NCI-H446 treated with DMSO at 0.1 percent for 48 hours (cell line): ENCODE results near the gene ARAP1.
A peak's percentile ranks its signal among the peaks of the same experiment; 100 is the strongest.

Experiments used
- DNase-seq: peaks from one replicate; lab custom pipeline; 2025; lab: John Stamatoyannopoulos, UW

ARAP1 gene

GRCh38 chr11:72779495-72780128 is 27.4 kb upstream of the ARAP1 start:
- DNase-seq = no peak

DNA sequence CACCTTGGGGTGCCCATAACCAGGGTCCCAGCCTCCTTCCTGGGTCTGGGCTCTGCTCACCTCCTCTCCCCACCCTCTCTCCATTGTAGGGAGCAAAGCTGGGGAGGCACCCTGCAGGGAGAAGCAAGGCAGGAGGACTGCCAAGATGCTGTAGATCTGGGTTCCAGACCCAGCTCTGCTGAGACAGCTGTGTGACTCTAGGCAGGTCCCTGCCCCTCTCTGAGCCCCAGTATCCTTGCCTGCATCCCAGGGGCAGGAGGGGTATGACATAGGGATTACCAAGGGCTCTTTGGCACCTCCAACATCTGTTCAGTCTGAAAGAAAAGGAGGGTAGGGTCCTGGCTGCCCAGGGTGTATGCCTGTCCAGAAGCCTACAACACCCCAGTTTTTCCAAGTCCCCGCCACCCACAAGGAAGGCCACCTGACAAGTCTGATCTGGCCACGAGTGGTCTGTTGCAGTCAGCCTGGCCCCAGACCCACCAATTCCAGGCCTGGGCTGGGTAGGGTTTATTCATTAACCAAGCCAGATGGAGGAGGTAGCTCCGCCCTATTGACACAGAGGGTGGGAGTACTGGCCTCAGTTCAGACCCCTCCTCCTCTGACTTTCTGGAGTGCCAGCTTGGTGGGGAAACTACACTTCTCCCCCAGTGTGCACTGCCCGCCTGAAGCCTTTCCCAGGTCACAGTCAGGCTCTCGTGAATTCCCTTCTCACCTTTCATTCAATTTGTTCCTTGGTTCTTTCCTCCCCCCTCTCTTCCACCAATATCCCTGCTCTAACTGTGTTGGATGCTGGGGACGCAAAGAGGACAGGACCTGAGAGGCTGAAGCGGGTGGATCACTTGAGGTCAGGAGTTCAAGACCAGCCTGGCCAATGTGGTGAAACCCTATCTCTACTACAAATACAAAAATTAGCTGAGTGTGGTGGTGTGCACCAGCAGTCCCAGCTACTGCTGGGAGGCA is 26.6 kb upstream of the ARAP1 start:
- no peak for DNase-seq

DNA sequence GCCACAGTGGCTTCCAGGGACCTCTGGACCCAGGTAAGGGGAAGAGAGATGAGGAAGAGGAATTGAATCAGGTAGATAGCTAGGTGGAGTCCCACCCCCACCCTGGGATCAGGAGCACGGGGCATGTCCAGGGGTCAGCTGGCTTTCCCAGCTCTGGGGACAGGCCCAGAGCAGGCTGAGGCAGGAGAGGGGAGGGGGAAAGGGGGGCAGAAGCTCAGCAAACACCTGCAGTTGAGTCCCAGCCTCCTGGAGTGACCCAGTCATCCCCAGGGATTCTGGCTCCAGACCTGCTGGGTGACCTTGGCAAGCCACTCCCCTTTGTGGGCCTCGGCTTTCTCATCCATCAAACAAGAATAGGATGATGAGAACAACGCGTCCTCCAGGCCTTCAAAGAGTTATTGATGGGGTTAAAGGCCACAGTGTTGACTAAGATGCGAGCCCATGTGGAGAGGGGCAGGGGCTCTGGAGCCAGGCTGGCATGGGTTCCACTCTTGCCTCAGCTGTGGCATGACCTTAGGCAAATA is 25.6 kb upstream of the ARAP1 start:
- DNase-seq = no peak

GRCh38 chr11:72776844-72777754 is 24.9 kb upstream of the ARAP1 start:
- no peak for DNase-seq

- DNase-seq = no peak
Measured at GRCh38 chr11:72776117-72776843, 24.1 kb upstream of the ARAP1 start.

- no peak for DNase-seq
Measured at GRCh38 chr11:72775288-72776110, 23.3 kb upstream of the ARAP1 start.

- no peak for DNase-seq
Measured at GRCh38 chr11:72774499-72774898, 22.3 kb upstream of the ARAP1 start.

DNA sequence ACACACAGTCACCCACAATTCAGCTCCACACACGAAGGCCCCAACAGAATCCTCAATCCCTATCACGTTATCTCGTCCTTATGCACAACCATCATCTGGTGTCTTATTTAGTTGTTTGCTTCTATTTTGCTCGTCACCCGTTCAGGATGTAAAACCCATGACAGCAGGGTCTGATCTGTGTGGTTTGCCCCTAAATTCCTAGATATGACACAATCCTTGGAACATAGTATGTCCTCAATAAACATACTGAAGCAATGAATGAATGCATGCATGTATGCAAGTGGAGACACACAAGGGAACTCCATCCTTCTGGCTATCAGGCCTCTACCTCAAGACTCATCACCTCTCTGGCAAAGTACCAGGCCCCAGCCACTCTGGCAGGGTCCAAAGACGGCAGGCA is 21.5 kb upstream of the ARAP1 start:
- DNase-seq = no peak

- peak; percentile 27 for DNase-seq
Measured at GRCh38 chr11:72773291-72773690, 21.1 kb upstream of the ARAP1 start.

- DNase-seq = no peak
Measured at GRCh38 chr11:72772059-72772458, 19.9 kb upstream of the ARAP1 start.

GRCh38 chr11:72771507-72771906 is 19.3 kb upstream of the ARAP1 start:
- DNase-seq = no peak

DNA sequence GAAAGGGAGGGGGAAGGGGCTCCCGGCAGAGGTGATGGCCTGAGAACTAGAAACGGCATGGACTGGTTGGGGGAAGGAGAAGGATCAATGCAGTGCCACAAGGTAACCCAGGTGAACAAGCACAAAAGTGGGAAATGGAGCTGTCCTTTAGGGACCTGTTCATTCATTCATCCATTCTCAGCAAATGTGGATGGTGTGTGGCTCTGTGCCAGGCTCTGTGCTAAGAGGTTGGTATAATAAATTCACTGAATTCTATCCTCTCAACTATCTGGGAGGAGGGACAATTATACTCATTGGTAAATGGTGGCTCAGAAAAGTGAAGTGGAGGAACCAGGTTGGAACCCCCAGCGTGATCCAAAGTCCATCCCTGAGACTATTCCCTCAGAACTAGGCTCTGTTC is 18.6 kb upstream of the ARAP1 start:
- no peak for DNase-seq

- DNase-seq = no peak
Measured at GRCh38 chr11:72769680-72770079, 17.5 kb upstream of the ARAP1 start.

GRCh38 chr11:72768581-72768980 is 16.4 kb upstream of the ARAP1 start:
- DNase-seq = no peak

GRCh38 chr11:72767203-72768062 is 15.2 kb upstream of the ARAP1 start:
- no peak for DNase-seq

DNA sequence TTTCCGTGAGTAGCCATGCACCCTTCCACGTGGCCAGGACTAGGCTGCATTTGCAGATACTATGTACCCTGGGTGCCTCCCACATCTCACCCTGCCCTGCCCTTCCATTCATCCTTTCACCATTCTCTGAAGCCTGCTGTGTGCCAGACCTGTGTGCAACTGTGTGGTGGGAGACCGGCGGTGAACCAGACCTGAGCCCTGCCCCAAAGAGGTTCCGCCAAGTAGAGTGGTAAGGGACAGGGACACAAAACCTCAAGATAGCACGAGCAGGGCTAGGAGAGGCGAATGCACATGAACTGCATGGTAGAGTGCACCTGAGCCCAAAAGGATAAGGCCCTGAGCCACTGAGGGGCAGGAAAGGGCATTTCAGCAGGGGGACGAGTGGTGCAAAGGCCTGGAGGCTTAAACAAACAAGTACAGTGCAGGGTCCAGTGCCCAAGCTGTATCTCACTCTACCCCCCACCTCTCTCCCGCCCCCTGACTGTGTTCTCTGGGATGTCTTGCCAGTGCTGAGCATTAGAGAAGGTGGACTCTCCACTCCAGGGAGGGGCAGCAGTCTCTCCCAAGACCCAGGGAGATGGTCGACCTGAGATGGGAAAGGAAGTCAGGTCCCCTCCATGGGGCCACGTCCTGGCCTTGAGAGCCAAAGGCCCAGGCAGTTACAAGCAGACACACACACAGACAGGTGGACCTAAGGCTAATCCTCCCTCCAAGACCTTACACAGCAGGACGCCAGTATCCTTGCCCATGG is 14.1 kb upstream of the ARAP1 start:
- no peak for DNase-seq

GRCh38 chr11:72764503-72764902 is 12.3 kb upstream of the ARAP1 start:
- no peak for DNase-seq

GRCh38 chr11:72763823-72764222 is 11.6 kb upstream of the ARAP1 start:
- DNase-seq = no peak
